Esophagus muscularis mucosa (tissue), 4 donors: ENCODE data around the gene RHEBL1. TPM values are rescaled to one million over a fixed set of nuclear protein-coding genes. Genes with fewer than 3 reads are reported as not detected.

Experiments
- DNase-seq: peaks from one replicate; pipeline ENCODE4 v3.0.0-alpha.2; 2017; ENCODE audit errors: extremely low spot score
- H3K27ac ChIP-seq, 4 donors: fragments of 200-600 bp; sonication (generic); replicated peaks in 1 of 4; 1 replicate in 3 of 4; 2 replicates in 1 of 4; pipeline ENCODE4 v1.5.1; 2016 to 2019; ENCODE audit warnings: mild to moderate bottlenecking in 1 of 4
- H3K27me3 ChIP-seq, 4 donors: fragments of 200-600 bp; sonication (generic); one replicate each; pipeline versions ENCODE4 v1.5.1 to v1.6.0; 2016 to 2019
- H3K36me3 ChIP-seq, 4 donors: fragments of 200-600 bp; sonication (generic); one replicate each; pipeline ENCODE4 v1.5.1; 2016 to 2019
- H3K4me1 ChIP-seq, 4 donors: fragments of 200-600 bp; sonication (generic); one replicate each; pipeline ENCODE4 v1.5.1; 2016 to 2019
- H3K4me3 ChIP-seq, 4 donors: fragments of 200-600 bp; sonication (generic); 1 replicate in 2 of 4; 2 replicates in 2 of 4; pipeline ENCODE4 v1.5.1; 2016 to 2019; ENCODE audit warnings: mild to moderate bottlenecking in 4 of 4, moderate library complexity in 1 of 4
- H3K9me3 ChIP-seq, 4 donors: fragments of 200-600 bp; sonication (generic); 1 replicate in 3 of 4; 2 replicates in 1 of 4; pipeline ENCODE4 v1.5.1; 2016 to 2019
- EP300 ChIP-seq: sonication (generic); formaldehyde crosslinking; IDR thresholded peaks from one replicate; pipeline ENCODE4 v1.6.1; 2017; ENCODE audit warnings: antibody characterized with exemption
- POLR2A ChIP-seq: fragments of 450-650 bp; IDR thresholded peaks from one replicate; pipeline ENCODE4 v1.6.1; 2017; ENCODE audit warnings: antibody characterized with exemption, moderate library complexity, mild to moderate bottlenecking, low read depth
- POLR2AphosphoS5 ChIP-seq, 2 donors: sonication (generic); formaldehyde crosslinking; IDR thresholded peaks; one replicate each; pipeline ENCODE4 v1.6.1; 2017; ENCODE audit warnings: antibody characterized with exemption in 2 of 2
- WGBS: methylation state at CpG from one replicate; pipeline ENCODE4 v1.1.5; 2018; 5-methylcytosine and 5-hydroxymethylcytosine counted together
- intact Hi-C: fragments of 100-400 bp; cut with DNase I; formaldehyde crosslinking; loops from one replicate; pipeline ENCODE4 v1.15.1; 2023
- total RNA-seq, 4 donors: library from RNA; depleted of rRNA; stranded (reverse); fragments of >200 nt; gene quantifications; one replicate each; pipeline versions ENCODE4 v1.1.0 to v1.2.1, GENCODE V29; 2016
- TF ChIP-seq, protein P1 (sequence below), 3 experiments: fragments of 200-600 bp in 2 of 3; fragments of 450-650 bp in 1 of 3; sonication (generic) in 2 of 3; IDR thresholded peaks; one replicate each; pipeline ENCODE4 v1.5.1; 2017 to 2019; ENCODE audit warnings: antibody characterized with exemption in 3 of 3, mild to moderate bottlenecking in 2 of 3, moderate library complexity in 1 of 3

The RHEBL1 gene
- total RNA-seq, 4 donors from 2014 or later = 0.40 to 0.97 TPM; not detected in 2

DNA sequence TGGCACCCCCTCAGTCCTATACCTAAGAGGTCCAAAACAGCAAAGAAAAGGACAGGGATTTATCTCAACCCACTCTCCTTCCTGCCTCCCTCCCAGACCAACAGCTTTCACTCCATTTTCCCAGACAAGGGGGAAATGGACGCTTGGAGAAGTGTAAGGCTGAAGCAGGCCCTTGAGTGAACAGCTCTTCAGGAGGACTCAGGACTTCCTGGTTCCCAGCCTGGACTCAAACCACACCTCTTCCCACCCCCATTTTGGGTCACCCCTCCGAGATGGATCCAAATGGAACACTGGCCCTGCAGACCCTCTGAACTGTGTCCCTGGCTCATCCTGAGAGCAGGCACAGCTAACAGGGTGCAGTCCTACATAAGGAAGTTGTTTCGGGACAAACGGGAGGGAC is 11.9 kb downstream of the RHEBL1 start:
- intact Hi-C loops = no loop called here

DNA sequence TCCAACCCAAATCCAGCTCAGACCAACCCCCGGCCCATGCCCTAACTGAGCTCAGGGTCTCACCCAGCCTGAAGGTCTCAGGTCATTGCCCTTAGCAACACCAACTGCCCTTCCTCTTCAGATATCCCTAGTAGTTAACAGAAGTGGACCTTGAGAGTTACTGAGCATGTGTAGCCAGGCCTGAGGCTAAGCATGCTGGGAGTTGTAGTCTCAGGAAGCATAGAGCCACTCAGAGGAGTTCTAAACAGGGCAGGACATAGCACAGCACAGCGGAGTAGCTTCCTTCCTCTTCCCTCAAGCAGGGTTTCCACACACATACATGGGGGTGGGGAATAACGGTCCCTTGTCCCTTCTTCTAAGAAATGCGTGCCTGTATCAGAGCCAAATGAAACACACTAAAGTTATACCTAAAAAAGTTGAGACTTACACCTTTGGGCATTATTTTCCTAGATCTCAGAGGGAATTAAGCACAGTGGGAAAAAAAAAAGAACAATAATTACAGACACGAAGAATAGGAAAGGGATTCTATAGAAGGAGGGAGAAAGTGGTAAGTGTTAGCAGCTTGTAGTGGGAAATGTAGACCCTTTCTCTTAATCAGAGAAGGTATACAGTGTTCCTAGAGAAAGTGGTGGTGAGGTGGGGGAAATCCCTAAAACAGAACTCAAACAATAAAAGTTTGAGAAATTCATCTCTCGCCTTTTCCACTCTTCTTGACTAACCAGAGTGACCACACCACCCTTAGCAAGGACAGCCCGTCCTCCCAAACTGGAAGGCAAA is 13.6 kb downstream of the RHEBL1 start:
- Histone ChIP-seq H3K4me1 (peaks cover 42 to 56% (median 50%) of the 10 kb centered on the region in 4 donors), H3K36me3 (peaks cover 36 to 42% (median 41%) of the 10 kb centered on the region in 4 donors), H3K27ac (peak overlapping the region; percentile 24 to 98 (median 38)), H3K4me3 (peak overlapping the region; percentile 21 to 100 (median 87)), H3K27me3 (no peaks in the 10 kb centered on the region), H3K9me3 (no peaks in the 10 kb centered on the region)
- intact Hi-C loops = no loop called here
- 35% methylated on average over 7 of the region's 7 CpGs for WGBS
- DNase-seq = no peak
- TF ChIP-seq POLR2A (no peak), POLR2AphosphoS5 (IDR thresholded peaks at IDR 0.05) (peak in 1 of 2 donors; percentile 77), EP300 (no peak)
- TF ChIP-seq, protein P1, sequence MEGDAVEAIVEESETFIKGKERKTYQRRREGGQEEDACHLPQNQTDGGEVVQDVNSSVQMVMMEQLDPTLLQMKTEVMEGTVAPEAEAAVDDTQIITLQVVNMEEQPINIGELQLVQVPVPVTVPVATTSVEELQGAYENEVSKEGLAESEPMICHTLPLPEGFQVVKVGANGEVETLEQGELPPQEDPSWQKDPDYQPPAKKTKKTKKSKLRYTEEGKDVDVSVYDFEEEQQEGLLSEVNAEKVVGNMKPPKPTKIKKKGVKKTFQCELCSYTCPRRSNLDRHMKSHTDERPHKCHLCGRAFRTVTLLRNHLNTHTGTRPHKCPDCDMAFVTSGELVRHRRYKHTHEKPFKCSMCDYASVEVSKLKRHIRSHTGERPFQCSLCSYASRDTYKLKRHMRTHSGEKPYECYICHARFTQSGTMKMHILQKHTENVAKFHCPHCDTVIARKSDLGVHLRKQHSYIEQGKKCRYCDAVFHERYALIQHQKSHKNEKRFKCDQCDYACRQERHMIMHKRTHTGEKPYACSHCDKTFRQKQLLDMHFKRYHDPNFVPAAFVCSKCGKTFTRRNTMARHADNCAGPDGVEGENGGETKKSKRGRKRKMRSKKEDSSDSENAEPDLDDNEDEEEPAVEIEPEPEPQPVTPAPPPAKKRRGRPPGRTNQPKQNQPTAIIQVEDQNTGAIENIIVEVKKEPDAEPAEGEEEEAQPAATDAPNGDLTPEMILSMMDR (IDR thresholded peaks at IDR 0.05) = no peak

More for the DNA sequence above, 11.9 kb downstream of the RHEBL1 start:
- 2% methylated on average over 4 of the region's 4 CpGs for WGBS
- no peaks in the 10 kb centered on the region for H3K27me3 ChIP-seq
- DNase-seq = no peak
- peak overlapping the region; percentile 77 to 100 (median 98) for H3K4me3 ChIP-seq
- H3K9me3 ChIP-seq = no peaks in the 10 kb centered on the region
- TF ChIP-seq, protein P1 (IDR thresholded peaks at IDR 0.05) = no peak
- TF ChIP-seq POLR2A = no peak
- no peak for TF ChIP-seq EP300
- no peak for TF ChIP-seq POLR2AphosphoS5 (IDR thresholded peaks at IDR 0.05)
- H3K4me1 ChIP-seq = peaks cover 42 to 64% (median 55%) of the 10 kb centered on the region in 4 donors
- peak overlapping the region; percentile 24 to 98 (median 66) for H3K27ac ChIP-seq
- H3K36me3 ChIP-seq = peaks cover 19 to 25% (median 23%) of the 10 kb centered on the region in 4 donors

DNA sequence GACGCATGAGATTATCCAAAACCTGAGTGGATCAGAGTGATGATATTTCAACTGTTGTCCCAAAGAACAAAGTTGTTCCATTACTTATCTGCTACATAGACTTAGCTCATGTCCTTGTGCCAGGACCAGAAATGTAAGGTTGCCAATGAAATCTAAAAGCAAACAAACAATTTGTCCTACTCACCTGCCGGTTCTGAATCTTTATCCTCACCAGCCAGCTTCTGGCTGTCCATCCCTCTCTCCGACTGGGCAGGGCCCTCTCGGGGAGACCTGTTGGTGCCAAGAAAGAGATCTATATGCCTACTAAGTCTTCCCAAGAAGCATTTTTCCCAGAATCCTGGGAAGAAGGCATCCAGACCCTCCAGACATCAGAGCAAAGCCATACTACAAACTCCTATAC is 14.7 kb downstream of the RHEBL1 start:
- 63% methylated on average over 4 of the region's 4 CpGs for WGBS
- no peak overlapping the region for H3K4me3 ChIP-seq
- peaks cover 42 to 52% (median 47%) of the 10 kb centered on the region in 4 donors for H3K4me1 ChIP-seq
- no peak for DNase-seq
- H3K9me3 ChIP-seq = no peaks in the 10 kb centered on the region
- no peaks in the 10 kb centered on the region for H3K27me3 ChIP-seq
- peaks cover 47 to 53% (median 51%) of the 10 kb centered on the region in 4 donors for H3K36me3 ChIP-seq
- TF ChIP-seq EP300 (no peak), POLR2A (no peak), POLR2AphosphoS5 (IDR thresholded peaks at IDR 0.05) (no peak)
- TF ChIP-seq, protein P1 (IDR thresholded peaks at IDR 0.05) = no peak
- intact Hi-C loops = no loop called here
- H3K27ac ChIP-seq = no peak overlapping the region

DNA sequence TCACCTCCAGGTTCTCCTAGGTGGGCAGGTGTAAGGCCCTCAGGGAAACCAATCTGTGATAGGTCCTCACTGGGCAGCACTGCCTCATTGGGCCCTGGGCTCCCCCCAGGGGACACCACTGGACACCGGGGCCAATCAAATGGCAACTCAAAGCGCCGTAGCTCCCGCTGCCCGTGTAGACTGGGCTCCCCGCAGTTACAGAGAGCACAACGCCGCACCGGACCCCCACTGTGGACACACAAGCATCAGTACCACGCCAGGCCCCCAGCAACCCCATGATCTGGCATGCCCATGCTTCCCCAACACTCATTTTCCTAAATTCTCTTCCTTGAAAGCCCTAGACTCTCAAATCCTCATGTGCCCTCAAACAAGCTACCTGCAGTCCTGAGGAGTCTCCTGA is 15.3 kb downstream of the RHEBL1 start:
- Histone ChIP-seq H3K36me3 (peaks cover 47 to 58% (median 57%) of the 10 kb centered on the region in 4 donors), H3K4me1 (peaks cover 42 to 51% (median 47%) of the 10 kb centered on the region in 4 donors), H3K9me3 (no peaks in the 10 kb centered on the region), H3K27me3 (no peaks in the 10 kb centered on the region), H3K4me3 (no peak overlapping the region), H3K27ac (no peak overlapping the region)
- DNase-seq = no peak
- intact Hi-C loops = no loop called here
- TF ChIP-seq POLR2AphosphoS5 (IDR thresholded peaks at IDR 0.05) (no peak), POLR2A (no peak), EP300 (no peak)
- TF ChIP-seq, protein P1 (IDR thresholded peaks at IDR 0.05) = no peak
- WGBS = 88% methylated on average over 10 of the region's 10 CpGs
